Smooth muscle cell (in vitro differentiated cells): ENCODE measurements around the gene DLGAP5. TPM values are rescaled to one million over a fixed set of nuclear protein-coding genes. Genes with fewer than 3 reads are reported as not detected.

Source experiments
- DNase-seq: peaks from one replicate; lab custom pipeline; 2025; ENCODE audit not compliant: unreplicated experiment; lab: John Stamatoyannopoulos, UW
- H2AFZ ChIP-seq: fragments of 200-600 bp; sonication (generic); 2 replicates; pipeline ENCODE4 v1.6.0; 2016; ENCODE audit warnings: antibody characterized with exemption, low read depth, mild to moderate bottlenecking
- H3F3A ChIP-seq: fragments of 200-600 bp; sonication (generic); 2 replicates; pipeline ENCODE4 v1.6.0; 2017; ENCODE audit warnings: antibody characterized with exemption, low read depth
- H3K27ac ChIP-seq: fragments of 200-600 bp; sonication (generic); 2 replicates; pipeline ENCODE4 v1.5.1; 2016; ENCODE audit warnings: low read depth, mild to moderate bottlenecking
- H3K27me3 ChIP-seq: fragments of 200-600 bp; sonication (generic); 2 replicates; pipeline ENCODE4 v1.6.1; 2016; ENCODE audit warnings: low read depth, mild to moderate bottlenecking
- H3K36me3 ChIP-seq: fragments of 200-600 bp; sonication (generic); 2 replicates; pipeline ENCODE4 v1.5.1; 2016; ENCODE audit warnings: low read depth
- H3K4me1 ChIP-seq: fragments of 200-600 bp; sonication (generic); 2 replicates; pipeline ENCODE4 v1.5.1; 2016; ENCODE audit warnings: low read depth
- H3K4me2 ChIP-seq: fragments of 200-600 bp; sonication (generic); 2 replicates; pipeline ENCODE4 v1.6.0; 2016; ENCODE audit warnings: mild to moderate bottlenecking
- H3K4me3 ChIP-seq: fragments of 200-600 bp; sonication (generic); 2 replicates; pipeline ENCODE4 v1.5.1; 2016; ENCODE audit warnings: mild to moderate bottlenecking
- H3K79me2 ChIP-seq: fragments of 200-600 bp; sonication (generic); 2 replicates; pipeline ENCODE4 v1.6.0; 2016; ENCODE audit warnings: low read depth, mild to moderate bottlenecking
- H3K9ac ChIP-seq: fragments of 200-600 bp; sonication (generic); 2 replicates; pipeline ENCODE4 v1.6.0; 2016; ENCODE audit warnings: low read depth
- H3K9me3 ChIP-seq: fragments of 200-600 bp; sonication (generic); replicated peaks from 2 replicates; pipeline ENCODE4 v1.5.1; 2016; ENCODE audit warnings: low read depth
- H4K20me1 ChIP-seq: fragments of 200-600 bp; sonication (generic); 2 replicates; pipeline ENCODE4 v1.6.0; 2016; ENCODE audit warnings: low read depth
- WGBS: methylation state at CpG from one replicate; pipeline ENCODE4 v1.1.7; 2016; ENCODE audit warnings: low lambda C conversion rate; 5-methylcytosine and 5-hydroxymethylcytosine counted together
- polyA plus RNA-seq: library from polyadenylated mRNA; unstranded; fragments of >200 nt; fragmentation: Nextera tagmentation; extraction: Ambion mirVana; gene quantifications from 2 replicates; pipeline ENCODE4 v1.2.1, GENCODE V29; 2016
- total RNA-seq: library from RNA; depleted of rRNA; stranded (reverse); fragments of >200 nt; gene quantifications from 2 replicates; pipeline ENCODE4 v1.2.3, GENCODE V29; 2014
- TF ChIP-seq, protein P1 (sequence below): fragments of 200-600 bp; sonication (generic); IDR thresholded peaks from 2 replicates; pipeline ENCODE4 v1.5.1; 2017; ENCODE audit warnings: borderline replicate concordance, mild to moderate bottlenecking, antibody characterized with exemption; ENCODE audit not compliant: insufficient read depth, poor library complexity, severe bottlenecking

DLGAP5 gene
- total and polyA plus RNA-seq, 2 experiments from 2014 or later = 7.5 to 8.0 TPM

GRCh38 chr14:55115861-55116245 lies 75.5 kb downstream of the DLGAP5 start:
- no peak for DNase-seq
- Histone ChIP-seq H3F3A (no peaks in the 10 kb centered on the region), H3K27me3 (no peaks in the 10 kb centered on the region), H3K36me3 (no peaks in the 10 kb centered on the region), H3K79me2 (no peaks in the 10 kb centered on the region), H3K27ac (no peak overlapping the region), H4K20me1 (no peaks in the 10 kb centered on the region), H2AFZ (no peak overlapping the region), H3K4me2 (no peak overlapping the region), H3K9ac (no peak overlapping the region), H3K4me3 (no peak overlapping the region), H3K9me3 (no peaks in the 10 kb centered on the region), H3K4me1 (peaks cover 10% of the 10 kb centered on the region)
- WGBS = 90% methylated on average over 4 of the region's 4 CpGs
- TF ChIP-seq, protein P1, sequence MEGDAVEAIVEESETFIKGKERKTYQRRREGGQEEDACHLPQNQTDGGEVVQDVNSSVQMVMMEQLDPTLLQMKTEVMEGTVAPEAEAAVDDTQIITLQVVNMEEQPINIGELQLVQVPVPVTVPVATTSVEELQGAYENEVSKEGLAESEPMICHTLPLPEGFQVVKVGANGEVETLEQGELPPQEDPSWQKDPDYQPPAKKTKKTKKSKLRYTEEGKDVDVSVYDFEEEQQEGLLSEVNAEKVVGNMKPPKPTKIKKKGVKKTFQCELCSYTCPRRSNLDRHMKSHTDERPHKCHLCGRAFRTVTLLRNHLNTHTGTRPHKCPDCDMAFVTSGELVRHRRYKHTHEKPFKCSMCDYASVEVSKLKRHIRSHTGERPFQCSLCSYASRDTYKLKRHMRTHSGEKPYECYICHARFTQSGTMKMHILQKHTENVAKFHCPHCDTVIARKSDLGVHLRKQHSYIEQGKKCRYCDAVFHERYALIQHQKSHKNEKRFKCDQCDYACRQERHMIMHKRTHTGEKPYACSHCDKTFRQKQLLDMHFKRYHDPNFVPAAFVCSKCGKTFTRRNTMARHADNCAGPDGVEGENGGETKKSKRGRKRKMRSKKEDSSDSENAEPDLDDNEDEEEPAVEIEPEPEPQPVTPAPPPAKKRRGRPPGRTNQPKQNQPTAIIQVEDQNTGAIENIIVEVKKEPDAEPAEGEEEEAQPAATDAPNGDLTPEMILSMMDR = no peak

- Histone ChIP-seq H3K9me3 (no peaks in the 10 kb centered on the region), H3K9ac (no peak overlapping the region), H3K4me3 (no peak overlapping the region), H3K79me2 (no peaks in the 10 kb centered on the region), H3K4me1 (peaks cover 10% of the 10 kb centered on the region), H3K27me3 (no peaks in the 10 kb centered on the region), H3K4me2 (no peak overlapping the region), H3K36me3 (no peaks in the 10 kb centered on the region), H2AFZ (no peak overlapping the region), H4K20me1 (no peaks in the 10 kb centered on the region), H3F3A (no peaks in the 10 kb centered on the region), H3K27ac (no peak overlapping the region)
- 43% methylated on average over 3 of the region's 3 CpGs for WGBS
- no peak for DNase-seq
- TF ChIP-seq, protein P1 = no peak
These were observed 75.9 kb downstream of the DLGAP5 start for GRCh38 chr14:55115460-55115859.

DNA sequence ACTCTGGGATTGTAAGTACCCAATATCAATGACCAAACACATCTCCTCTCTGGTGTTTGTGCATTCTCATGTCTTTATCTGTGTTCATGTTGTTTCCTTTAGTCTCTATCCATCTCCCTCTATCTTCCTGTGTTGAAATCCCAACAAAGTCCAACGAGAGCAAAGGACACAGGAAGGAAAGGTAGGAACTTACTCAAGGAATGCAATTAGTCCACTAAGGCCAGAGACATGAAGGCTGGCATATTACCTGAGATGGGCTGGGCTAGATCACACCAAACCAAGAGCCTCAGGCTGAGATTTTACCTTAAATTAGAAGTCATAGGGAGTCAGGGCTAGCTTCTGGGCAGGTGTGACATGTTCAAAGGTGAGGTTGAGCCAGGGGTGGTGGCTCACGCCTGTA lies 76.7 kb downstream of the DLGAP5 start:
- no peak overlapping the region for H3K4me2 ChIP-seq
- H3F3A ChIP-seq = no peaks in the 10 kb centered on the region
- WGBS = 81% methylated on average over 2 of the region's 2 CpGs
- H3K36me3 ChIP-seq = no peaks in the 10 kb centered on the region
- no peaks in the 10 kb centered on the region for H4K20me1 ChIP-seq
- no peak overlapping the region for H3K27ac ChIP-seq
- H3K9ac ChIP-seq = no peak overlapping the region
- no peak for DNase-seq
- H3K4me1 ChIP-seq = peaks cover 10% of the 10 kb centered on the region
- no peak overlapping the region for H3K4me3 ChIP-seq
- no peaks in the 10 kb centered on the region for H3K27me3 ChIP-seq
- H3K9me3 ChIP-seq = no peaks in the 10 kb centered on the region
- TF ChIP-seq, protein P1 = no peak
- no peak overlapping the region for H2AFZ ChIP-seq
- no peaks in the 10 kb centered on the region for H3K79me2 ChIP-seq

DNA sequence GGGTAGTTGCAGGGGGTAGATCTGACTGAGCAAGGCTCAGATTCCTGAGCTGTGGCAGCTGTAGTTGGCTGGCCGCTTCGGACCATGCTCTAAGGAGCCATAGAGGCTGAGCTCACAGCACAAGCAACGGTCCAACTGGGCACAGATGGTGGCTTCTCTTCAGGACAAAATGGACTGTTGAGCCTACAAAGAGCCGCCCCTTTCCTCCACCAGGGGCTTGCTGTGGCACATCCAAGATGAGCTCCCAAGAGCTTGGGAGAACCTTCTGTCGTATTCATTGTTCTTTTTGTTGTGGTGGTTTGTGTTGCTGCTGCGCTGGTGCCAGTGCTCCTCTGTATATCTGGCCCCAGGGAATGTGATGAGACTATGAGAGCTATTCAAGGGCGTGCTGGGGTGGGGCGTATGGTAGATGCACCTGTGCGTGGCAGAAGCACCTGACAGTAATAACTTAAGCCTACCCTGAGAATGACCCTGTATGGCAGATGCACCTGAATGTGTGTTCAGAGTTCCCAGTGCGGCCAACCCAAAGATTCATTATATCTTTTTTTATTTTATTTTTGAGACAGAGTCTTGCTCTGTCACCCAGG lies 80.2 kb downstream of the DLGAP5 start:
- Histone ChIP-seq H3K4me2 (no peak overlapping the region), H2AFZ (no peak overlapping the region), H3K79me2 (no peaks in the 10 kb centered on the region), H3K27ac (no peak overlapping the region), H3K9me3 (no peaks in the 10 kb centered on the region), H3K4me1 (peaks cover 6% of the 10 kb centered on the region), H3K27me3 (no peaks in the 10 kb centered on the region), H4K20me1 (no peaks in the 10 kb centered on the region), H3K4me3 (no peak overlapping the region), H3K36me3 (no peaks in the 10 kb centered on the region), H3F3A (no peaks in the 10 kb centered on the region), H3K9ac (no peak overlapping the region)
- no peak for DNase-seq
- 97% methylated on average over 10 of the region's 10 CpGs for WGBS
- TF ChIP-seq, protein P1 = no peak
